Colon (tissue), 2 donors: Measurements from ENCODE around the gene MRPL27.

Source experiments
- FAIRE-seq: peaks from 2 replicates; lab custom pipeline; 2012; peaks lifted over from hg19 to GRCh38; lab: Jason Lieb, UNC
- donor health status: control.
- donor health status: control.

MRPL27 gene

GRCh38 chr17:50360486-50361115 lies 12.4 kb downstream of the MRPL27 start:
- FAIRE-seq = no peak

GRCh38 chr17:50359998-50360461 lies 13.0 kb downstream of the MRPL27 start:
- no peak for FAIRE-seq

- no peak for FAIRE-seq
Observed at GRCh38 chr17:50359005-50359699, 13.8 kb downstream of the MRPL27 start.

GRCh38 chr17:50358177-50358576 lies 14.8 kb downstream of the MRPL27 start:
- FAIRE-seq = no peak

- no peak for FAIRE-seq
Observed at GRCh38 chr17:50356892-50357510, 16.0 kb downstream of the MRPL27 start.

- no peak for FAIRE-seq
Observed at GRCh38 chr17:50356418-50356817, 16.6 kb downstream of the MRPL27 start.

GRCh38 chr17:50355701-50356341 lies 17.2 kb downstream of the MRPL27 start:
- no peak for FAIRE-seq

GRCh38 chr17:50355336-50355700 lies 17.7 kb downstream of the MRPL27 start:
- FAIRE-seq = no peak

GRCh38 chr17:50354776-50355175 lies 18.2 kb downstream of the MRPL27 start:
- no peak for FAIRE-seq

- no peak for FAIRE-seq
Observed at GRCh38 chr17:50354198-50354597, 18.8 kb downstream of the MRPL27 start.

GRCh38 chr17:50353600-50354195 lies 19.3 kb downstream of the MRPL27 start:
- FAIRE-seq = no peak

- FAIRE-seq = no peak
Observed at GRCh38 chr17:50352693-50353599, 20.0 kb downstream of the MRPL27 start.

GRCh38 chr17:50352072-50352692 lies 20.8 kb downstream of the MRPL27 start:
- no peak for FAIRE-seq

GRCh38 chr17:50350733-50351132 lies 22.3 kb downstream of the MRPL27 start:
- no peak for FAIRE-seq

- FAIRE-seq = no peak
Observed at GRCh38 chr17:50349243-50349600, 23.8 kb downstream of the MRPL27 start.

- no peak for FAIRE-seq
Observed at GRCh38 chr17:50348522-50349242, 24.3 kb downstream of the MRPL27 start.

GRCh38 chr17:50347894-50348291 lies 25.1 kb downstream of the MRPL27 start:
- FAIRE-seq = no peak

- no peak for FAIRE-seq
Observed at GRCh38 chr17:50347117-50347893, 25.7 kb downstream of the MRPL27 start.

GRCh38 chr17:50346313-50347116 lies 26.5 kb downstream of the MRPL27 start:
- FAIRE-seq = no peak
